Astrocyte (in vitro differentiated cells and primary cell): ENCODE measurements around the gene ST14. TPM values are rescaled to one million over a fixed set of nuclear protein-coding genes. Genes with fewer than 3 reads are reported as not detected.

Experiments used
- DNase-seq: peaks from one replicate; pipeline ENCODE4 v3.0.0-alpha.2; 2010; ENCODE audit warnings: low read depth
- FAIRE-seq: peaks from 2 replicates; lab custom pipeline; 2011; peaks lifted over from hg19 to GRCh38; lab: Jason Lieb, UNC
- H2AFZ ChIP-seq: 2 replicates; pipeline ENCODE4 v1.6.0; 2012; ENCODE audit warnings: low read depth, low read length, inconsistent platforms
- H3K27ac ChIP-seq: 2 replicates; pipeline ENCODE4 v1.5.1; 2011; ENCODE audit warnings: low read depth, low read length, inconsistent platforms
- H3K27me3 ChIP-seq: 2 replicates; pipeline ENCODE4 v1.6.0; 2011; ENCODE audit warnings: low read length, inconsistent platforms; ENCODE audit not compliant: insufficient read depth
- H3K36me3 ChIP-seq: 2 replicates; pipeline ENCODE4 v1.5.1; 2011; ENCODE audit warnings: low read length, inconsistent platforms; ENCODE audit not compliant: insufficient read depth
- H3K4me1 ChIP-seq: 2 replicates; pipeline ENCODE4 v1.5.1; 2011; ENCODE audit warnings: low read length, inconsistent platforms; ENCODE audit not compliant: insufficient read depth
- H3K4me2 ChIP-seq: 2 replicates; pipeline ENCODE4 v1.6.0; 2012; ENCODE audit warnings: low read length, inconsistent platforms
- H3K4me3 ChIP-seq: 2 replicates; pipeline ENCODE4 v1.5.1; 2011; ENCODE audit warnings: low read depth, mild to moderate bottlenecking, low read length, inconsistent platforms; ENCODE audit not compliant: insufficient read depth
- H3K79me2 ChIP-seq: 2 replicates; pipeline ENCODE4 v1.6.0; 2012; ENCODE audit warnings: mild to moderate bottlenecking, low read length, inconsistent platforms; ENCODE audit not compliant: insufficient read depth
- H3K9ac ChIP-seq: 2 replicates; pipeline ENCODE4 v1.6.0; 2012; ENCODE audit warnings: mild to moderate bottlenecking, low read length, inconsistent platforms
- H3K9me3 ChIP-seq: 2 replicates; pipeline ENCODE4 v1.5.1; 2012; ENCODE audit warnings: low read depth, mild to moderate bottlenecking, low read length, inconsistent platforms; ENCODE audit not compliant: insufficient read depth
- H4K20me1 ChIP-seq: 2 replicates; pipeline ENCODE4 v1.6.0; 2012; ENCODE audit warnings: low read length, inconsistent platforms; ENCODE audit not compliant: insufficient read depth
- H3K27ac Mint-ChIP-seq: one replicate; pipeline ENCODE4 v1.8.0; 2021; ENCODE audit warnings: mild to moderate bottlenecking, mixed read lengths; ENCODE audit not compliant: unreplicated experiment
- H3K27me3 Mint-ChIP-seq: one replicate; pipeline ENCODE4 v1.8.0; 2021; ENCODE audit warnings: low read depth, mixed read lengths; ENCODE audit not compliant: unreplicated experiment
- H3K36me3 Mint-ChIP-seq: one replicate; pipeline ENCODE4 v1.8.0; 2021; ENCODE audit warnings: low read depth, mixed read lengths; ENCODE audit not compliant: unreplicated experiment
- H3K4me1 Mint-ChIP-seq: one replicate; pipeline ENCODE4 v1.8.0; 2021; ENCODE audit warnings: low read depth, mixed read lengths; ENCODE audit not compliant: unreplicated experiment
- H3K4me3 Mint-ChIP-seq: one replicate; pipeline ENCODE4 v1.8.0; 2021; ENCODE audit warnings: mild to moderate bottlenecking, moderate library complexity, mixed read lengths; ENCODE audit not compliant: unreplicated experiment
- H3K9me3 Mint-ChIP-seq: one replicate; pipeline ENCODE4 v1.8.0; 2021; ENCODE audit warnings: mild to moderate bottlenecking, mixed read lengths; ENCODE audit not compliant: unreplicated experiment
- EZH2 ChIP-seq: IDR thresholded peaks from 2 replicates; pipeline ENCODE4 v1.6.1; 2012; ENCODE audit warnings: mild to moderate bottlenecking, low read length, inconsistent platforms; ENCODE audit not compliant: insufficient read depth
- total RNA-seq: library from RNA; stranded (reverse); gene quantifications from 2 replicates; pipeline ENCODE4 v1.2.1, GENCODE V29; 2021
- TF ChIP-seq, protein P1 (sequence below): IDR thresholded peaks from 2 replicates; pipeline ENCODE4 v1.5.1; 2011; ENCODE audit warnings: low read depth, mild to moderate bottlenecking, inconsistent platforms, low read length, moderate library complexity; ENCODE audit not compliant: insufficient read depth

Gene ST14
- total RNA-seq, 1 donor from 2014 or later, result 4.2 TPM

- Histone ChIP-seq H3K9me3 (peaks cover 4% of the 10 kb centered on the region), H3K27me3 (peaks cover 4% of the 10 kb centered on the region), H3K9ac (no peak overlapping the region), H4K20me1 (no peaks in the 10 kb centered on the region), H3K4me3 (no peak overlapping the region), H3K27ac (no peak overlapping the region), H3K4me1 (no peaks in the 10 kb centered on the region), H3K4me2 (no peak overlapping the region), H3K36me3 (no peaks in the 10 kb centered on the region), H3K79me2 (no peaks in the 10 kb centered on the region), H2AFZ (no peak overlapping the region)
- H3K27ac Mint-ChIP-seq, result no peak overlapping the region
- H3K36me3 Mint-ChIP-seq, result peaks cover 7% of the 10 kb centered on the region
- DNase-seq, result no peak
- no peaks in the 10 kb centered on the region for H3K4me1 Mint-ChIP-seq
- H3K27me3 Mint-ChIP-seq, result peaks cover 46% of the 10 kb centered on the region
- H3K9me3 Mint-ChIP-seq, result peaks cover 10% of the 10 kb centered on the region
- H3K4me3 Mint-ChIP-seq, result no peak overlapping the region
- FAIRE-seq, result no peak
- TF ChIP-seq EZH2, result no peak
- TF ChIP-seq, protein P1, sequence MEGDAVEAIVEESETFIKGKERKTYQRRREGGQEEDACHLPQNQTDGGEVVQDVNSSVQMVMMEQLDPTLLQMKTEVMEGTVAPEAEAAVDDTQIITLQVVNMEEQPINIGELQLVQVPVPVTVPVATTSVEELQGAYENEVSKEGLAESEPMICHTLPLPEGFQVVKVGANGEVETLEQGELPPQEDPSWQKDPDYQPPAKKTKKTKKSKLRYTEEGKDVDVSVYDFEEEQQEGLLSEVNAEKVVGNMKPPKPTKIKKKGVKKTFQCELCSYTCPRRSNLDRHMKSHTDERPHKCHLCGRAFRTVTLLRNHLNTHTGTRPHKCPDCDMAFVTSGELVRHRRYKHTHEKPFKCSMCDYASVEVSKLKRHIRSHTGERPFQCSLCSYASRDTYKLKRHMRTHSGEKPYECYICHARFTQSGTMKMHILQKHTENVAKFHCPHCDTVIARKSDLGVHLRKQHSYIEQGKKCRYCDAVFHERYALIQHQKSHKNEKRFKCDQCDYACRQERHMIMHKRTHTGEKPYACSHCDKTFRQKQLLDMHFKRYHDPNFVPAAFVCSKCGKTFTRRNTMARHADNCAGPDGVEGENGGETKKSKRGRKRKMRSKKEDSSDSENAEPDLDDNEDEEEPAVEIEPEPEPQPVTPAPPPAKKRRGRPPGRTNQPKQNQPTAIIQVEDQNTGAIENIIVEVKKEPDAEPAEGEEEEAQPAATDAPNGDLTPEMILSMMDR, result no peak
Observed at GRCh38 chr11:130204703-130205095, 45.1 kb downstream of the ST14 start.

DNA sequence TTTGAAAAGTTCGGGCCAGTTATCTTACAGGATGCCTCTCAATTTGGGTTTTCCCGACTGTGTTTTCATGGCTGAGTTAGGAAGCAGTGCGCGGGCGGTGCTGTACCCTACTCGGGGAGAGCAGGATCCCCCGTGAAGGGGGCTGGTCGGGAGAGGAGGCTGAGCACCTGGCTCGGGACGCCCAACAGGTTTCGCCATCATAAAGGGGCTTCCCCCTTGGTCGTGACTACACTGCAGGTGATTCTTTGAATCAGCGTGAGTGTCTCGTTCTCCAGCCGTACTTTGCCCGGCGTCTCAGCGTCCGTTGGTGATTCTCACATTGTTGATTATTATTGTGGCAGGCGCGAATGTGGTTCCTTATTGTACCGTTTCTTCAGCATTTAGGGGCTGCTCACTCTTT lies 46.6 kb downstream of the ST14 start:
- H3K36me3 Mint-ChIP-seq, result peaks cover 7% of the 10 kb centered on the region
- Histone ChIP-seq H2AFZ (no peak overlapping the region), H3K9ac (no peak overlapping the region), H4K20me1 (no peaks in the 10 kb centered on the region), H3K79me2 (no peaks in the 10 kb centered on the region), H3K4me1 (no peaks in the 10 kb centered on the region), H3K27ac (no peak overlapping the region), H3K9me3 (peaks cover 4% of the 10 kb centered on the region), H3K27me3 (peaks cover 4% of the 10 kb centered on the region), H3K4me2 (no peak overlapping the region), H3K4me3 (no peak overlapping the region), H3K36me3 (no peaks in the 10 kb centered on the region)
- H3K27me3 Mint-ChIP-seq, result peaks cover 47% of the 10 kb centered on the region
- TF ChIP-seq, protein P1, result no peak
- TF ChIP-seq EZH2, result no peak
- H3K27ac Mint-ChIP-seq, result no peak overlapping the region
- H3K9me3 Mint-ChIP-seq, result peaks cover 7% of the 10 kb centered on the region
- DNase-seq (no peak), FAIRE-seq (no peak)
- no peak overlapping the region for H3K4me3 Mint-ChIP-seq
- H3K4me1 Mint-ChIP-seq, result no peaks in the 10 kb centered on the region

DNA sequence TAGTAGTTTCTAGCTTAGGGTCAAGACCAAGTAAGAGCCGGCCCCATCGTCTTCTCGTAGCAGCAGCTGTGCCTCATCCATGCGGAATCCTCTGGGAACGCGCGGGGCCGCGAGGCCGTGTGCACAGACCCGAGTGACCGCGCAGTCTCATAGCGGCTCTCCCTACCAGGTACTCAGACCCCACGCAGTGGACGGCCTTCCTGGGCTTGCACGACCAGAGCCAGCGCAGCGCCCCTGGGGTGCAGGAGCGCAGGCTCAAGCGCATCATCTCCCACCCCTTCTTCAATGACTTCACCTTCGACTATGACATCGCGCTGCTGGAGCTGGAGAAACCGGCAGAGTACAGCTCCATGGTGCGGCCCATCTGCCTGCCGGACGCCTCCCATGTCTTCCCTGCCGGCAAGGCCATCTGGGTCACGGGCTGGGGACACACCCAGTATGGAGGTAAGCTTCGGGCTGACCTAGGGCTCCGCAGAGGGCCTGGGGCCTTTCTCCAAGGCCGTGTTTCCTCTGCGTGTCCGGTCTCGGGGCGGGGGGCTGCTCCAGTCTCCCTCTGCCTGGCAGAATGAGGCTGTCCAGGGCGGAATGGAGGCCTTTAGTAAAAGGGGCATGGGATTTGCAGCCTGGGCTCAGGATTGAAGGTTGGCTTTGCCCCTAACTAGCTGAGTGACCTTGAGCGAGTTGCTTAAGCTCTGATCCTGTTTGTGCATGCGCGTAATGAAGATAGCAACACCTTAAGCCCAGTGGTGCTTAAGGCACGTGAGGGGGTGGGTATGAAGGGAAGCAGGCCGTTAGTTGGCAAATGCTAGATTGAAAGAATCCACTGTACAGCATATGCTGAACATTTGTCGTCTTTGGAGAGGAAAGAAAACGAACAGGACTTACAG lies 48.9 kb downstream of the ST14 start:
- H3K9ac ChIP-seq, result no peak overlapping the region
- H3K27me3 ChIP-seq, result peaks cover 16% of the 10 kb centered on the region
- no peak overlapping the region for H2AFZ ChIP-seq
- peaks cover 45% of the 10 kb centered on the region for H3K27me3 Mint-ChIP-seq
- no peak overlapping the region for H3K27ac Mint-ChIP-seq
- H3K36me3 Mint-ChIP-seq, result no peaks in the 10 kb centered on the region
- H3K4me1 ChIP-seq, result no peaks in the 10 kb centered on the region
- DNase-seq (no peak), FAIRE-seq (no peak)
- H3K79me2 ChIP-seq, result no peaks in the 10 kb centered on the region
- H3K36me3 ChIP-seq, result no peaks in the 10 kb centered on the region
- no peak overlapping the region for H3K4me2 ChIP-seq
- no peaks in the 10 kb centered on the region for H3K9me3 ChIP-seq
- no peaks in the 10 kb centered on the region for H3K9me3 Mint-ChIP-seq
- H4K20me1 ChIP-seq, result no peaks in the 10 kb centered on the region
- no peaks in the 10 kb centered on the region for H3K4me1 Mint-ChIP-seq
- H3K27ac ChIP-seq, result no peak overlapping the region
- TF ChIP-seq, protein P1, result no peak
- TF ChIP-seq EZH2, result no peak
- no peak overlapping the region for H3K4me3 ChIP-seq
- no peak overlapping the region for H3K4me3 Mint-ChIP-seq
